ENCODE measurements around the gene DNAH14. TPM values are rescaled to one million over a fixed set of nuclear protein-coding genes. Genes with fewer than 3 reads are reported as not detected.

DNAH14 gene
- total and polyA plus RNA-seq, 2 donors (not counting 3 experiments of a cell fraction or from before 2014, with no cell fraction given): 1.5 to 7.1 TPM

DNA sequence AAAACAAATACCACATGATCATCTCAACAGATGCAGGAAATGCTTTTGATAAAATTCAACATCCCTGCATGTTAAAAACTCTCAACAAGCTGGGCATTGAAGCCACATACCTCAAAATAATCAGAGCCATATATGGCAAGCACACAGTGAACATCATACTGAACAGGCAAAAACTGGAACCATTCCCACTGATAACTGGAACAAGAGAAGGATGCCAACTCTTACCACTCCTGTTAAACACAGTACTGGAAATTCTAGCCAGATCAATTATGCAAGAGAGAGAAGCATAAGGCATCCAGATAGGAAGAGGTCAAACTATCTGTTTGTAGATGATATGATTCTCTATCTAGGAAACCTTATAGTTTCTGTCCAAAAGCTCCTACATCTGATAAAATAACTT, 91.6 kb downstream of the DNAH14 start:
- Histone ChIP-seq H3K27ac (ENCODE audit: insufficient read depth, low read depth, low read length) (no peak overlapping the region), H3K79me2 (ENCODE audit: control insufficient read depth, insufficient read depth, low read length) (no peaks in the 10 kb centered on the region), H3K4me3 (replicated peaks in 1 of 3; ENCODE audit: insufficient read depth in 1 of 3, low read depth in 1 of 3, low read length in 3 of 3) (no peak overlapping the region), H4K20me1 (replicated peaks; ENCODE audit: control insufficient read depth, extremely low read depth, insufficient read depth, low read length) (no peaks in the 10 kb centered on the region), H3K4me2 (ENCODE audit: insufficient read depth, low read length) (no peak overlapping the region), H3K9me3 (replicated peaks; ENCODE audit: control insufficient read depth, insufficient read depth, low read length) (no peaks in the 10 kb centered on the region), H3K4me1 (ENCODE audit: control insufficient read depth, extremely low read depth, insufficient read depth, low read length) (no peaks in the 10 kb centered on the region), H3K27me3 (ENCODE audit: control insufficient read depth in 2 of 2, insufficient read depth in 2 of 2, low read length in 2 of 2) (no peaks in the 10 kb centered on the region), H3K9me1 (replicated peaks; ENCODE audit: control insufficient read depth, extremely low read depth, insufficient read depth, low read length) (no peaks in the 10 kb centered on the region), H3K9ac (replicated peaks; ENCODE audit: extremely low read depth, insufficient read depth, low read length) (no peak overlapping the region), H3K36me3 (ENCODE audit: control insufficient read depth in 2 of 2, extremely low read depth in 1 of 2, insufficient read depth in 2 of 2, low read length in 2 of 2) (no peaks in the 10 kb centered on the region), H2AFZ (ENCODE audit: low read depth, low read length) (no peak overlapping the region)
- dilution Hi-C loops (cut with MboI; ENCODE audit: extremely low pct_ligation_motif_present, low sequenced_read_pairs): no loop called here
- FAIRE-seq: no peak
- CTCF ChIA-PET: no interaction called here
- BruUV-seq (replicated peaks): no TSS peak
- no peak for DNase-seq (ENCODE audit: low read depth, low spot score)
- POLR2A ChIA-PET: no interaction called here
- intact Hi-C loops (cut with micrococcal nuclease): no loop called here
- TF ChIP-seq MAX (IDR thresholded peaks at IDR 0.05; ENCODE audit: insufficient read depth, insufficient read length): no peak
- TF ChIP-seq GATA2 (IDR thresholded peaks at IDR 0.05; ENCODE audit: insufficient read depth, insufficient read length, low read depth, low read length): no peak
- no peak for TF ChIP-seq MYC (IDR thresholded peaks at IDR 0.05; ENCODE audit: low read depth, low read length)
- no peak for TF ChIP-seq POLR2AphosphoS5 (IDR thresholded peaks at IDR 0.05; ENCODE audit: insufficient read depth, low read depth, low read length)
- TF ChIP-seq EZH2 (IDR thresholded peaks at IDR 0.05; ENCODE audit: borderline replicate concordance, low read depth, low read length, severe bottlenecking): no peak
- no peak for TF ChIP-seq POLR2A (IDR thresholded peaks at IDR 0.05; ENCODE audit: low read depth, low read length)
- no peak for TF ChIP-seq JUN (IDR thresholded peaks at IDR 0.05; ENCODE audit: borderline replicate concordance, insufficient read depth, insufficient read length, low read depth)
- no peak for TF ChIP-seq CTCF (IDR thresholded peaks at IDR 0.05; ENCODE audit: extremely low read depth in 1 of 2, insufficient read depth in 1 of 2, low read depth in 1 of 2, low read length in 2 of 2)
- no peak for TF ChIP-seq FOS (IDR thresholded peaks at IDR 0.05; ENCODE audit: borderline replicate concordance, insufficient read depth, low read length)

All from endothelial cell of umbilical vein (primary cell).